ENCODE data around the gene C2orf72. TPM values are rescaled to one million over a fixed set of nuclear protein-coding genes. Genes with fewer than 3 reads are reported as not detected.

The C2orf72 gene
- total and polyA plus RNA-seq, 2 donors (not counting 3 experiments of a cell fraction or from before 2014, with no cell fraction given) = 0.01 to 0.11 TPM

DNA sequence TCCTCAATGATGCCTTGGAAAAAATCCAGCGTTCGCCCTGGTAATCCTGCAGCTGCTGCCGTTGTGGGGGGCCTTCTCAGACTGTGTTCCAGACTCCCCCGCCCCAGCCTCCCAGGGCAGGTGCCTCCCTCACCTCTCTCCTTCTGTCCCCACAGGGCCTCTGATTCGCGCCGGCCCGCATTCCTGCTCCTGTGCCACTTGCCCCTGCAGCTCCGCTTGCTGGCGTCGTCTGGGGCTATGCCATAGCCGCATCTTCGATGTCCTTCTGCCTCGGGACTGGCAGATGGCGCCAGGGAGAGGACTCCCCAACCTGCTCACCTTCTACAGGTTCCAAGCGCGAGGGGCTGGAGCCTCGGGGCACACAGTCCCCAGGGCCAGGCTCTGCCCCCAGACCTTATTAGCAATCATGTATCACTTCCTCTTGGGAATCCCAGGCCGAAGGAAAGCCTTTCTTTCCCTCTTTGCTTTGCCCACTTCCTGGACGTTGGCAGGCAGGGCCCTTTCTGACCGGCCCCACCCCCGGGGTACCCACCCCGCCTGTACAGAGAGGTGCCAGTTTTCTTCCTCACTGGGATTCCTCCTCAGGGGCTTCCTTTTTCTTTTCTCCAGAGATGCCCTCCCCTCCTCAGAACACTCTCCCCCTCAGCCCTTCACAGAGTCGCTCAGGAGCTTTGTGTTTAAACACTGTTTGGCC lies 37.0 kb upstream of the C2orf72 start:
- Histone ChIP-seq H3K9ac (replicated peaks; ENCODE audit: extremely low read depth, insufficient read depth, low read length) (no peak overlapping the region), H3K4me3 (replicated peaks in 1 of 3; ENCODE audit: insufficient read depth in 1 of 3, low read depth in 1 of 3, low read length in 3 of 3) (no peak overlapping the region), H3K9me1 (replicated peaks; ENCODE audit: control insufficient read depth, extremely low read depth, insufficient read depth, low read length) (no peaks in the 10 kb centered on the region), H3K27me3 (ENCODE audit: control insufficient read depth in 2 of 2, insufficient read depth in 2 of 2, low read length in 2 of 2) (peaks cover 2 to 10% of the 10 kb centered on the region in 2 experiments), H4K20me1 (replicated peaks; ENCODE audit: control insufficient read depth, extremely low read depth, insufficient read depth, low read length) (no peaks in the 10 kb centered on the region), H3K79me2 (ENCODE audit: control insufficient read depth, insufficient read depth, low read length) (no peaks in the 10 kb centered on the region), H2AFZ (ENCODE audit: low read depth, low read length) (no peak overlapping the region), H3K4me2 (ENCODE audit: insufficient read depth, low read length) (no peak overlapping the region), H3K9me3 (replicated peaks; ENCODE audit: control insufficient read depth, insufficient read depth, low read length) (no peaks in the 10 kb centered on the region), H3K4me1 (ENCODE audit: control insufficient read depth, extremely low read depth, insufficient read depth, low read length) (no peaks in the 10 kb centered on the region), H3K36me3 (ENCODE audit: control insufficient read depth in 2 of 2, extremely low read depth in 1 of 2, insufficient read depth in 2 of 2, low read length in 2 of 2) (no peaks in the 10 kb centered on the region), H3K27ac (ENCODE audit: insufficient read depth, low read depth, low read length) (no peak overlapping the region)
- intact Hi-C loops (cut with micrococcal nuclease) = no loop called here
- dilution Hi-C loops (cut with MboI; ENCODE audit: extremely low pct_ligation_motif_present, low sequenced_read_pairs) = no loop called here
- no peak for FAIRE-seq
- ChIA-PET POLR2A (no interaction called here), CTCF (interaction anchor here (0.7 to 1.7 kb wide), 3 partner anchors 12 to 176 kb away, joined by 3 read pairs; no protein-coding TSS in a partner anchor)
- no TSS peak for BruUV-seq (replicated peaks)
- DNase-seq (ENCODE audit: low read depth, low spot score) = no peak
- TF ChIP-seq POLR2A (IDR thresholded peaks at IDR 0.05; ENCODE audit: low read depth, low read length) (no peak), CTCF (IDR thresholded peaks at IDR 0.05; ENCODE audit: extremely low read depth in 1 of 2, insufficient read depth in 1 of 2, low read depth in 1 of 2, low read length in 2 of 2) (no peak), JUN (IDR thresholded peaks at IDR 0.05; ENCODE audit: borderline replicate concordance, insufficient read depth, insufficient read length, low read depth) (no peak), MYC (IDR thresholded peaks at IDR 0.05; ENCODE audit: low read depth, low read length) (no peak), POLR2AphosphoS5 (IDR thresholded peaks at IDR 0.05; ENCODE audit: insufficient read depth, low read depth, low read length) (no peak), GATA2 (IDR thresholded peaks at IDR 0.05; ENCODE audit: insufficient read depth, insufficient read length, low read depth, low read length) (no peak), FOS (IDR thresholded peaks at IDR 0.05; ENCODE audit: borderline replicate concordance, insufficient read depth, low read length) (no peak)
- TF ChIP-seq, protein P1, sequence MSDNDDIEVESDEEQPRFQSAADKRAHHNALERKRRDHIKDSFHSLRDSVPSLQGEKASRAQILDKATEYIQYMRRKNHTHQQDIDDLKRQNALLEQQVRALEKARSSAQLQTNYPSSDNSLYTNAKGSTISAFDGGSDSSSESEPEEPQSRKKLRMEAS (IDR thresholded peaks at IDR 0.05; ENCODE audit: insufficient read depth, insufficient read length) = no peak

Data from endothelial cell of umbilical vein (primary cell).